ENCODE results near the gene HNRNPDL. TPM values are rescaled to one million over a fixed set of nuclear protein-coding genes. Genes with fewer than 3 reads are reported as not detected.

Gene HNRNPDL
- total RNA-seq, 1 donor from 2014 or later: 279 TPM

DNA sequence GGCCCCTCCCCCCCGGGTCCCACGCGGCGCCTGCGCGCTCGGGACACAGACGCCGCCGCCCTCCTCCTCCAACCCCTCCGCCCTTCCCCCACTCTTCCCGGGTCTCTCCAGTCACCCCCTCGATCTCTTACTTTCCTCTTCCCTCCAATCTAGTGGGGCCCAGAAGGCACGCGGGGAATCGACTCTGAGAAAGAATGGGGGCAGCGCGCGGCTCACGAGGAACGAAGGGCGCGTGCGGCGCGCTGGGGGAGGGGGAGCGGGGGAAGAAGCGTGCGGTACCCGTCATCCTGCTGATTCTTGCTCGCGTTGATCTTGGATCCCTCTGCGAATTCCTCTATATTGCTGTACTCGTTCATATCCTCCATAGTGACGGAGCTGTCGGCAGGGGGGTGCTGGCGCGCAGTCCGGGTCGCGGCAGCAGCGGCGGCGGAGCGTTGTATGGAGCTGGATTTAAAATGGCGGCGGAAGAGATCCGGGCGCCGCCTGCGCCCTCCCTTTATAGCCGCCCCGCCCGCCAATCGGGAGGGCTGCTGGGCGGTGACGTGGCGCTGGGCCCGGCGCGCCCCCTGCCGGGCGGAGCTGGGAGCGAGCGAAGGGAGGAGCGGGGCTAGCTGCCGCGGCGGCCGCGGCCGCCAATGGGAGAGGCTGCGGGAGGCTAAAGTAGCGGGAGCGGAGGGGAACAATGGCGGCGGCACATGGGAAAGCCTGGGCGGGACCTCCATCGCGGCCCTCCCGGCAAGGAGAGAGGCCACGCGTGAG lies 1.1 kb downstream of the HNRNPDL start:
- Mint-ChIP-seq H3K4me3 (ENCODE audit: unreplicated experiment) (peak overlapping the region; percentile 99), H3K9me3 (ENCODE audit: unreplicated experiment) (no peaks in the 10 kb centered on the region), H3K27me3 (ENCODE audit: unreplicated experiment) (no peaks in the 10 kb centered on the region), H3K4me1 (ENCODE audit: unreplicated experiment) (peaks cover 59% of the 10 kb centered on the region), H3K36me3 (ENCODE audit: unreplicated experiment) (peaks cover 49% of the 10 kb centered on the region), H3K27ac (ENCODE audit: unreplicated experiment) (peak overlapping the region; percentile 98)
- DNase-seq (ENCODE audit: extremely low spot score, unreplicated experiment): peak; percentile 99
- TF ChIP-seq, protein P1, sequence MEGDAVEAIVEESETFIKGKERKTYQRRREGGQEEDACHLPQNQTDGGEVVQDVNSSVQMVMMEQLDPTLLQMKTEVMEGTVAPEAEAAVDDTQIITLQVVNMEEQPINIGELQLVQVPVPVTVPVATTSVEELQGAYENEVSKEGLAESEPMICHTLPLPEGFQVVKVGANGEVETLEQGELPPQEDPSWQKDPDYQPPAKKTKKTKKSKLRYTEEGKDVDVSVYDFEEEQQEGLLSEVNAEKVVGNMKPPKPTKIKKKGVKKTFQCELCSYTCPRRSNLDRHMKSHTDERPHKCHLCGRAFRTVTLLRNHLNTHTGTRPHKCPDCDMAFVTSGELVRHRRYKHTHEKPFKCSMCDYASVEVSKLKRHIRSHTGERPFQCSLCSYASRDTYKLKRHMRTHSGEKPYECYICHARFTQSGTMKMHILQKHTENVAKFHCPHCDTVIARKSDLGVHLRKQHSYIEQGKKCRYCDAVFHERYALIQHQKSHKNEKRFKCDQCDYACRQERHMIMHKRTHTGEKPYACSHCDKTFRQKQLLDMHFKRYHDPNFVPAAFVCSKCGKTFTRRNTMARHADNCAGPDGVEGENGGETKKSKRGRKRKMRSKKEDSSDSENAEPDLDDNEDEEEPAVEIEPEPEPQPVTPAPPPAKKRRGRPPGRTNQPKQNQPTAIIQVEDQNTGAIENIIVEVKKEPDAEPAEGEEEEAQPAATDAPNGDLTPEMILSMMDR (IDR thresholded peaks at IDR 0.05): peak; percentile 98

DNA sequence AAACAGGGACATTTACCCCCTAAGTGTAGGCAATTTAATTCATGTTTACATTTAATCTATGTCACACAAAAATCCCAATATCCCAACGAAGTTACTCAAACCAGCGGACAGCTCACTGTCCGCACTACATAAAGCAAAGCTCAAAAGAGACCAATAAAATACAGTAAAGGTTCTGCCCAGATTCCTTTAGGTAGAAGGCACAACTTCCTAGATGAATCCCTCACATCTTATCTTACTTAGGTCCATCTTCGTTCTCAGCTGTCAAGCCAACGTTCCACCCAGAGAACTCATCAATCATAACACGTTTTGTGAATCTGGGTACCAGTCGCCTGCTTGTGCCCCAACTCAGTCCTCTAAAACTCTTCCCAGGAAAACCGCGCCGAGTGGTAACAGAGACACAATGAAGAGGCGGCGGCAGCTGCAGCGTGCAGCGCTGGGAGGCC lies 1.7 kb downstream of the HNRNPDL start:
- Mint-ChIP-seq H3K27ac (ENCODE audit: unreplicated experiment) (peak overlapping the region; percentile 54), H3K9me3 (ENCODE audit: unreplicated experiment) (no peaks in the 10 kb centered on the region), H3K4me3 (ENCODE audit: unreplicated experiment) (peak overlapping the region; percentile 99), H3K4me1 (ENCODE audit: unreplicated experiment) (peaks cover 55% of the 10 kb centered on the region), H3K36me3 (ENCODE audit: unreplicated experiment) (peaks cover 55% of the 10 kb centered on the region), H3K27me3 (ENCODE audit: unreplicated experiment) (no peaks in the 10 kb centered on the region)
- DNase-seq (ENCODE audit: extremely low spot score, unreplicated experiment): no peak
- TF ChIP-seq, protein P1 (IDR thresholded peaks at IDR 0.05): no peak

DNA sequence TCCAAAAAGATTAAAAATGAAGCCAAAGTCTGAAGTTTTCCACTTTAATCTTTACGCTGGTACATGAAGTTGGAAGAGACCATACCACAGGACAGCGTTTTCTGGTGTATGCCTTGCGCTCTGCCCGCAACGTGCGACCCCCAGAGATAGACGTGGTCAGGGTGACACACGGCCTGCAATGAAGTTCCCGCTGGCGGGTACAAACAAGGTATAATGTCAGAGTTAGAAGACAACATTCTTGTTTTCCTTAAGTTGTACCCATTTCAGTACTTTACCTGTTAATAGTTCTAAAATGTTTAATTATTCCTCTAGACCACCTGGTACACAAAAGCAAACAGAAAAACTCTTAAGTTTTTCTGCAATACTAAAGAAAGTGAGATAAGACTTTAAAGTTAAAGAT lies 4.8 kb downstream of the HNRNPDL start:
- Mint-ChIP-seq H3K4me3 (ENCODE audit: unreplicated experiment) (no peak overlapping the region), H3K36me3 (ENCODE audit: unreplicated experiment) (peaks cover 62% of the 10 kb centered on the region), H3K4me1 (ENCODE audit: unreplicated experiment) (peaks cover 35% of the 10 kb centered on the region), H3K9me3 (ENCODE audit: unreplicated experiment) (no peaks in the 10 kb centered on the region), H3K27me3 (ENCODE audit: unreplicated experiment) (no peaks in the 10 kb centered on the region), H3K27ac (ENCODE audit: unreplicated experiment) (no peak overlapping the region)
- no peak for DNase-seq (ENCODE audit: extremely low spot score, unreplicated experiment)
- TF ChIP-seq, protein P1 (IDR thresholded peaks at IDR 0.05): no peak

DNA sequence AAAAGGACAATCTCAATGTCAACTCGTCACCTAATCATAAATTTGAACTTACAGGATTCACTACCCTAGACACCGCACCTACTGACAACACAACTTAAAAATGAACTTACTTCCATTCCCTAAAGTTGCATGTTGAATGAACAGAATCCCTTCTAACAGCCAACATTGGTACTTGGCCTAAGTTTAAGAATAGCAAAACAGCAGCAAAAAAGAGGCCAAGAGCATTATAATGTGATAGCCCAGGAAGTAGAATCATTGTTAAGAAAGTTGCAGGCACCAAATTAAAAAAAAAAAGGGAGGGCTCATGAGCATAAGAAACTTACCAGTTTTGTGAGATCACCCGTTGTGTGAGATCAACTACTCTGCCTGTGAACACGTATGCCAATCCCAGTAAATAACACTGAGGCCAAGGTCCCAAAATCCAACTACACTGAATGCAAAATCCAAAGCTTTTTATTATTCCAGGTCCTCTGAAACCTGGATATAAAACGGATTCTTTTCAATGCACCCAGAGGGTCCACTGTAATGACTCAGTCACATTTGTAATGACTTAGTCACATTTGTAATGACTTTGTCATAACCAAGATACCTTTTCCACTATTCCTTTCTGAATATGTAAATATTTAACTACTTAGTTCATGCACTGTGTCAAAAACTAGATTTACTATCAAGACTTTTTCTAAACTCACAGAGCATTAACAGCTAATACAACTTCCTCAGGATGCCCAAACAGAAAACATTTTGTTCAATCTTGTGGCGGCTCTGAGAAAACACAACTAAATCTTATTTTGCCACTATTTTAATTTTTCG lies 6.8 kb downstream of the HNRNPDL start:
- no peak overlapping the region for H3K4me3 Mint-ChIP-seq (ENCODE audit: unreplicated experiment)
- TF ChIP-seq, protein P1 (IDR thresholded peaks at IDR 0.05): no peak
- peaks cover 59% of the 10 kb centered on the region for H3K36me3 Mint-ChIP-seq (ENCODE audit: unreplicated experiment)
- no peak for DNase-seq (ENCODE audit: extremely low spot score, unreplicated experiment)
- no peak overlapping the region for H3K27ac Mint-ChIP-seq (ENCODE audit: unreplicated experiment)
- H3K4me1 Mint-ChIP-seq (ENCODE audit: unreplicated experiment): peaks cover 35% of the 10 kb centered on the region
- H3K27me3 Mint-ChIP-seq (ENCODE audit: unreplicated experiment): no peaks in the 10 kb centered on the region
- no peaks in the 10 kb centered on the region for H3K9me3 Mint-ChIP-seq (ENCODE audit: unreplicated experiment)

DNA sequence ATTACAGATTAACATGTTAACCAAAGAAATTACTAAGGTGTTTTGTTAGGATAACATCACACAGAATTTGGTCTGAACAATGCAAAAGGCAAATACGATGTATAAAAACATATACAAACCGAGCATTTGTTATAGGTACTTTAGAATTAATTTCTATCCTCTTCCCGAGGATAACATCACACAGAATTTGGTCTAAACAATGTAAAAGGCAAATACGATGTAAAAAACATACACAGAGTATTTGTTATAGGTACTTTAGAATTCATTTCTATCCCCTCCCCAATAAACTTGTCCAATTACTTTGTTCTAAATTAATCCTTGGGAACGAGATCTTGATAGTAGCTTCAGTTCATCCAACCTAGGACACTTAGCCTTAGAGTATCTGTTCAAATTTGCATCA lies 7.6 kb downstream of the HNRNPDL start:
- no peaks in the 10 kb centered on the region for H3K9me3 Mint-ChIP-seq (ENCODE audit: unreplicated experiment)
- no peaks in the 10 kb centered on the region for H3K27me3 Mint-ChIP-seq (ENCODE audit: unreplicated experiment)
- H3K36me3 Mint-ChIP-seq (ENCODE audit: unreplicated experiment): peaks cover 54% of the 10 kb centered on the region
- TF ChIP-seq, protein P1 (IDR thresholded peaks at IDR 0.05): no peak
- H3K4me3 Mint-ChIP-seq (ENCODE audit: unreplicated experiment): no peak overlapping the region
- DNase-seq (ENCODE audit: extremely low spot score, unreplicated experiment): no peak
- peaks cover 29% of the 10 kb centered on the region for H3K4me1 Mint-ChIP-seq (ENCODE audit: unreplicated experiment)
- no peak overlapping the region for H3K27ac Mint-ChIP-seq (ENCODE audit: unreplicated experiment)
